ENCODE results near the gene UBE2A.

UBE2A gene

GRCh38 chrX:119573840-119574393 lies 446 bp upstream of the UBE2A start:
- H3K27ac ChIP-seq (ENCODE audit: low read depth, low read length): no peak overlapping the region
- no peaks in the 10 kb centered on the region for H3K79me1 ChIP-seq (ENCODE audit: low read length)

GRCh38 chrX:119579414-119579813 lies 5.1 kb downstream of the UBE2A start:
- no peak overlapping the region for H2AK5ac ChIP-seq (ENCODE audit: low read length)
- no peak overlapping the region for H3K56ac ChIP-seq (ENCODE audit: low read length)
- H3K23ac ChIP-seq (ENCODE audit: low read length): no peak overlapping the region
- no peak overlapping the region for H3K4me3 ChIP-seq (ENCODE audit: low read length)
- H3K27ac ChIP-seq (ENCODE audit: low read depth, low read length): no peak overlapping the region
- H3K9ac ChIP-seq (ENCODE audit: low read length): no peak overlapping the region
- no peak overlapping the region for H4K8ac ChIP-seq (ENCODE audit: low read depth, low read length)
- H3K18ac ChIP-seq (ENCODE audit: low read length): no peak overlapping the region
- no peak overlapping the region for H2BK5ac ChIP-seq (ENCODE audit: low read length)
- DNase-seq: no peak
- H2BK120ac ChIP-seq (ENCODE audit: low read depth, low read length): no peak overlapping the region
- no peak overlapping the region for H3K4ac ChIP-seq (ENCODE audit: low read depth, low read length)
- H3K4me1 ChIP-seq (ENCODE audit: control insufficient read depth, low read depth, low read length): no peaks in the 10 kb centered on the region
- peaks cover 4% of the 10 kb centered on the region for H3K79me2 ChIP-seq (ENCODE audit: control insufficient read depth, insufficient read depth, low read length)
- H3K79me1 ChIP-seq (ENCODE audit: low read length): no peaks in the 10 kb centered on the region
- no peaks in the 10 kb centered on the region for H3K27me3 ChIP-seq (ENCODE audit: insufficient read depth, low read length, poor library complexity)
- H3K4me2 ChIP-seq (ENCODE audit: low read length): no peak overlapping the region
- no peaks in the 10 kb centered on the region for H3K36me3 ChIP-seq (ENCODE audit: control insufficient read depth, insufficient read depth, low read length)
- H2BK15ac ChIP-seq (replicated peaks; ENCODE audit: low read depth): no peak overlapping the region
- no peak overlapping the region for H4K5ac ChIP-seq (ENCODE audit: low read length)

More at GRCh38 chrX:119573840-119574393, 446 bp upstream of the UBE2A start:
- Histone ChIP-seq H2BK120ac (ENCODE audit: low read depth, low read length) (no peak overlapping the region), H2BK15ac (replicated peaks; ENCODE audit: low read depth) (no peak overlapping the region), H3K18ac (ENCODE audit: low read length) (peak overlapping the region; percentile 84), H2BK5ac (ENCODE audit: low read length) (no peak overlapping the region), H2AK5ac (ENCODE audit: low read length) (no peak overlapping the region), H3K56ac (ENCODE audit: low read length) (peak overlapping the region; percentile 74), H3K27me3 (ENCODE audit: insufficient read depth, low read length, poor library complexity) (no peaks in the 10 kb centered on the region), H4K5ac (ENCODE audit: low read length) (no peak overlapping the region), H3K9ac (ENCODE audit: low read length) (peak overlapping the region; percentile 58), H3K79me2 (ENCODE audit: control insufficient read depth, insufficient read depth, low read length) (peaks cover 4% of the 10 kb centered on the region), H3K4me3 (ENCODE audit: low read length) (peak overlapping the region; percentile 56), H3K4ac (ENCODE audit: low read depth, low read length) (peak overlapping the region; percentile 36), H3K4me1 (ENCODE audit: control insufficient read depth, low read depth, low read length) (no peaks in the 10 kb centered on the region), H3K23ac (ENCODE audit: low read length) (no peak overlapping the region), H3K36me3 (ENCODE audit: control insufficient read depth, insufficient read depth, low read length) (no peaks in the 10 kb centered on the region), H3K4me2 (ENCODE audit: low read length) (peak overlapping the region; percentile 38), H4K8ac (ENCODE audit: low read depth, low read length) (no peak overlapping the region)
- WGBS (ENCODE audit: extremely low coverage, insufficient coverage, low lambda C conversion rate): no CpG with 5 or more reads among the region's 30 CpGs
- DNase-seq: peak; percentile 54

- Histone ChIP-seq H3K79me2 (ENCODE audit: control insufficient read depth, insufficient read depth, low read length) (no peaks in the 10 kb centered on the region), H3K4ac (ENCODE audit: low read depth, low read length) (no peak overlapping the region), H2AK5ac (ENCODE audit: low read length) (no peak overlapping the region), H3K79me1 (ENCODE audit: low read length) (no peaks in the 10 kb centered on the region), H3K27ac (ENCODE audit: low read depth, low read length) (no peak overlapping the region), H2BK120ac (ENCODE audit: low read depth, low read length) (no peak overlapping the region), H4K5ac (ENCODE audit: low read length) (no peak overlapping the region), H3K9ac (ENCODE audit: low read length) (no peak overlapping the region), H3K4me3 (ENCODE audit: low read length) (no peak overlapping the region), H3K4me2 (ENCODE audit: low read length) (no peak overlapping the region), H4K8ac (ENCODE audit: low read depth, low read length) (no peak overlapping the region), H3K36me3 (ENCODE audit: control insufficient read depth, insufficient read depth, low read length) (peaks cover 1% of the 10 kb centered on the region), H2BK15ac (replicated peaks; ENCODE audit: low read depth) (no peak overlapping the region), H3K56ac (ENCODE audit: low read length) (no peak overlapping the region), H3K27me3 (ENCODE audit: insufficient read depth, low read length, poor library complexity) (no peaks in the 10 kb centered on the region), H2BK5ac (ENCODE audit: low read length) (no peak overlapping the region), H3K23ac (ENCODE audit: low read length) (no peak overlapping the region), H3K4me1 (ENCODE audit: control insufficient read depth, low read depth, low read length) (no peaks in the 10 kb centered on the region), H3K18ac (ENCODE audit: low read length) (no peak overlapping the region)
- WGBS (ENCODE audit: extremely low coverage, insufficient coverage, low lambda C conversion rate): no CpG with 5 or more reads among the region's 2 CpGs
- DNase-seq: no peak
Measured at GRCh38 chrX:119583431-119584059, 9.2 kb downstream of the UBE2A start.

GRCh38 chrX:119589810-119590209 lies 15.4 kb downstream of the UBE2A start:
- Histone ChIP-seq H3K4me2 (ENCODE audit: low read length) (no peak overlapping the region), H4K5ac (ENCODE audit: low read length) (no peak overlapping the region), H2AK5ac (ENCODE audit: low read length) (no peak overlapping the region), H3K9ac (ENCODE audit: low read length) (no peak overlapping the region), H3K36me3 (ENCODE audit: control insufficient read depth, insufficient read depth, low read length) (peaks cover 1% of the 10 kb centered on the region), H3K4me1 (ENCODE audit: control insufficient read depth, low read depth, low read length) (no peaks in the 10 kb centered on the region), H3K4me3 (ENCODE audit: low read length) (no peak overlapping the region), H3K27ac (ENCODE audit: low read depth, low read length) (no peak overlapping the region), H2BK5ac (ENCODE audit: low read length) (no peak overlapping the region), H3K18ac (ENCODE audit: low read length) (no peak overlapping the region), H3K56ac (ENCODE audit: low read length) (no peak overlapping the region), H2BK15ac (replicated peaks; ENCODE audit: low read depth) (no peak overlapping the region), H3K27me3 (ENCODE audit: insufficient read depth, low read length, poor library complexity) (no peaks in the 10 kb centered on the region), H3K23ac (ENCODE audit: low read length) (no peak overlapping the region), H3K79me1 (ENCODE audit: low read length) (no peaks in the 10 kb centered on the region), H4K8ac (ENCODE audit: low read depth, low read length) (no peak overlapping the region), H3K4ac (ENCODE audit: low read depth, low read length) (no peak overlapping the region), H2BK120ac (ENCODE audit: low read depth, low read length) (no peak overlapping the region), H3K79me2 (ENCODE audit: control insufficient read depth, insufficient read depth, low read length) (no peaks in the 10 kb centered on the region)
- DNase-seq: no peak
- no CpG with 5 or more reads among the region's 5 CpGs for WGBS (ENCODE audit: extremely low coverage, insufficient coverage, low lambda C conversion rate)

GRCh38 chrX:119602701-119603255 lies 28.4 kb downstream of the UBE2A start:
- no CpG with 5 or more reads among the region's 9 CpGs for WGBS (ENCODE audit: extremely low coverage, insufficient coverage, low lambda C conversion rate)
- peak; percentile 1 for DNase-seq
- H4K5ac ChIP-seq (ENCODE audit: low read length): no peak overlapping the region
- H3K27ac ChIP-seq (ENCODE audit: low read depth, low read length): no peak overlapping the region
- no peak overlapping the region for H3K4me3 ChIP-seq (ENCODE audit: low read length)
- H2BK15ac ChIP-seq (replicated peaks; ENCODE audit: low read depth): no peak overlapping the region
- H4K8ac ChIP-seq (ENCODE audit: low read depth, low read length): no peak overlapping the region
- H3K56ac ChIP-seq (ENCODE audit: low read length): no peak overlapping the region
- no peak overlapping the region for H3K23ac ChIP-seq (ENCODE audit: low read length)
- no peak overlapping the region for H2BK5ac ChIP-seq (ENCODE audit: low read length)
- no peaks in the 10 kb centered on the region for H3K79me1 ChIP-seq (ENCODE audit: low read length)
- H3K79me2 ChIP-seq (ENCODE audit: control insufficient read depth, insufficient read depth, low read length): peaks cover 6% of the 10 kb centered on the region
- no peak overlapping the region for H3K4ac ChIP-seq (ENCODE audit: low read depth, low read length)
- no peak overlapping the region for H2BK120ac ChIP-seq (ENCODE audit: low read depth, low read length)
- no peak overlapping the region for H3K9ac ChIP-seq (ENCODE audit: low read length)
- no peaks in the 10 kb centered on the region for H3K27me3 ChIP-seq (ENCODE audit: insufficient read depth, low read length, poor library complexity)
- no peak overlapping the region for H3K4me2 ChIP-seq (ENCODE audit: low read length)
- no peak overlapping the region for H2AK5ac ChIP-seq (ENCODE audit: low read length)
- H3K18ac ChIP-seq (ENCODE audit: low read length): no peak overlapping the region
- no peaks in the 10 kb centered on the region for H3K36me3 ChIP-seq (ENCODE audit: control insufficient read depth, insufficient read depth, low read length)
- no peaks in the 10 kb centered on the region for H3K4me1 ChIP-seq (ENCODE audit: control insufficient read depth, low read depth, low read length)
